Uterus (tissue), 4 donors: ENCODE data around the gene RASSF10. TPM values are rescaled to one million over a fixed set of nuclear protein-coding genes. Genes with fewer than 3 reads are reported as not detected.

Experiments used
- DNase-seq, 2 donors: peaks; one replicate each; pipeline ENCODE4 v3.0.0-alpha.2; 2019 to 2020
- H3K27ac ChIP-seq, 2 donors: fragments of 200-600 bp; sonication (generic); 1 replicate in 1 of 2; 2 replicates in 1 of 2; pipeline ENCODE4 v1.5.1; 2016 to 2018
- H3K27me3 ChIP-seq, 2 donors: fragments of 200-600 bp; sonication (generic); one replicate each; pipeline ENCODE4 v1.5.1; 2018 to 2019; ENCODE audit warnings: control low read depth in 1 of 2
- H3K36me3 ChIP-seq, 2 donors: fragments of 200-600 bp; sonication (generic); one replicate each; pipeline ENCODE4 v1.5.1; 2019; ENCODE audit warnings: control low read depth in 1 of 2
- H3K4me1 ChIP-seq, 2 donors: fragments of 200-600 bp; sonication (generic); one replicate each; pipeline ENCODE4 v1.5.1; 2018 to 2019; ENCODE audit warnings: control low read depth in 1 of 2
- H3K4me3 ChIP-seq, 2 donors: fragments of 200-600 bp; sonication (generic); 1 replicate in 1 of 2; 2 replicates in 1 of 2; pipeline ENCODE4 v1.5.1; 2018 to 2019; ENCODE audit warnings: mild to moderate bottlenecking in 1 of 2
- H3K9me3 ChIP-seq, 2 donors: fragments of 200-600 bp; sonication (generic); one replicate each; pipeline ENCODE4 v1.5.1; 2019; ENCODE audit warnings: control low read depth in 1 of 2
- CTCF ChIP-seq, 4 experiments: fragments of 200-600 bp in 2 of 4; fragments of 450-650 bp in 2 of 4; sonication (generic) in 2 of 4; IDR thresholded peaks; one replicate each; pipeline ENCODE4 v1.5.1; 2016 to 2019; ENCODE audit warnings: antibody characterized with exemption in 4 of 4, mild to moderate bottlenecking in 2 of 4, moderate library complexity in 1 of 4
- POLR2A ChIP-seq, 2 donors: fragments of 450-650 bp; IDR thresholded peaks; one replicate each; pipeline ENCODE4 v1.6.1; 2016; ENCODE audit warnings: antibody characterized with exemption in 2 of 2, mild to moderate bottlenecking in 1 of 2, moderate library complexity in 1 of 2
- intact Hi-C: fragments of 100-400 bp; cut with DNase I; formaldehyde crosslinking; loops from one replicate; pipeline ENCODE4 v1.15.1; 2023; ENCODE audit warnings: low total_unique reads
- total RNA-seq, 4 donors: library from RNA; depleted of rRNA in 3 of 4; stranded (reverse); fragments of >200 nt in 3 of 4; gene quantifications; one replicate each; pipeline versions ENCODE4 v1.1.0 to v1.2.4, GENCODE V29; 2014 to 2023
- donor health status: DM: yes; HTN: yes; CAD: no.

Gene RASSF10
- total RNA-seq, 4 donors from 2014 or later: 0.27 to 5.8 TPM; not detected in 2

GRCh38 chr11:13029872-13030271, 20.8 kb downstream of the RASSF10 start:
- Histone ChIP-seq H3K4me1 (no peaks in the 10 kb centered on the region), H3K27me3 (peaks cover 0 to 7% of the 10 kb centered on the region in 2 donors), H3K27ac (no peak overlapping the region), H3K9me3 (no peaks in the 10 kb centered on the region), H3K36me3 (no peaks in the 10 kb centered on the region), H3K4me3 (no peak overlapping the region)
- no peak for DNase-seq
- intact Hi-C loops: no loop called here
- TF ChIP-seq POLR2A (IDR thresholded peaks at IDR 0.05) (no peak), CTCF (IDR thresholded peaks at IDR 0.05) (no peak)

- TF ChIP-seq POLR2A (IDR thresholded peaks at IDR 0.05) (no peak), CTCF (IDR thresholded peaks at IDR 0.05) (no peak)
- no peak overlapping the region for H3K27ac ChIP-seq
- peaks cover 0 to 4% of the 10 kb centered on the region in 2 donors for H3K27me3 ChIP-seq
- DNase-seq: peak in 1 of 2 donors; percentile 32
- H3K9me3 ChIP-seq: no peaks in the 10 kb centered on the region
- intact Hi-C loops: no loop called here
- no peaks in the 10 kb centered on the region for H3K36me3 ChIP-seq
- no peaks in the 10 kb centered on the region for H3K4me1 ChIP-seq
- H3K4me3 ChIP-seq: no peak overlapping the region
Measured at GRCh38 chr11:13030857-13031256, 21.7 kb downstream of the RASSF10 start.

GRCh38 chr11:13031349-13031748, 22.2 kb downstream of the RASSF10 start:
- Histone ChIP-seq H3K36me3 (no peaks in the 10 kb centered on the region), H3K4me1 (no peaks in the 10 kb centered on the region), H3K4me3 (no peak overlapping the region), H3K27me3 (no peaks in the 10 kb centered on the region), H3K9me3 (no peaks in the 10 kb centered on the region), H3K27ac (no peak overlapping the region)
- TF ChIP-seq CTCF (IDR thresholded peaks at IDR 0.05) (no peak), POLR2A (IDR thresholded peaks at IDR 0.05) (no peak)
- no peak for DNase-seq
- intact Hi-C loops: no loop called here

- DNase-seq: no peak
- Histone ChIP-seq H3K4me3 (no peak overlapping the region), H3K4me1 (no peaks in the 10 kb centered on the region), H3K9me3 (no peaks in the 10 kb centered on the region), H3K27ac (no peak overlapping the region), H3K27me3 (no peaks in the 10 kb centered on the region), H3K36me3 (no peaks in the 10 kb centered on the region)
- TF ChIP-seq CTCF (IDR thresholded peaks at IDR 0.05) (no peak), POLR2A (IDR thresholded peaks at IDR 0.05) (no peak)
- intact Hi-C loops: no loop called here
Measured at GRCh38 chr11:13033760-13034533, 24.8 kb downstream of the RASSF10 start.

- no peak overlapping the region for H3K27ac ChIP-seq
- no peaks in the 10 kb centered on the region for H3K9me3 ChIP-seq
- intact Hi-C loops: no loop called here
- H3K4me1 ChIP-seq: no peaks in the 10 kb centered on the region
- H3K27me3 ChIP-seq: no peaks in the 10 kb centered on the region
- TF ChIP-seq POLR2A (IDR thresholded peaks at IDR 0.05) (no peak), CTCF (IDR thresholded peaks at IDR 0.05) (no peak)
- no peaks in the 10 kb centered on the region for H3K36me3 ChIP-seq
- H3K4me3 ChIP-seq: no peak overlapping the region
- no peak for DNase-seq
Measured at GRCh38 chr11:13035711-13036110, 26.6 kb downstream of the RASSF10 start.
